ENCODE measurements around the gene PDCD4.

DNA sequence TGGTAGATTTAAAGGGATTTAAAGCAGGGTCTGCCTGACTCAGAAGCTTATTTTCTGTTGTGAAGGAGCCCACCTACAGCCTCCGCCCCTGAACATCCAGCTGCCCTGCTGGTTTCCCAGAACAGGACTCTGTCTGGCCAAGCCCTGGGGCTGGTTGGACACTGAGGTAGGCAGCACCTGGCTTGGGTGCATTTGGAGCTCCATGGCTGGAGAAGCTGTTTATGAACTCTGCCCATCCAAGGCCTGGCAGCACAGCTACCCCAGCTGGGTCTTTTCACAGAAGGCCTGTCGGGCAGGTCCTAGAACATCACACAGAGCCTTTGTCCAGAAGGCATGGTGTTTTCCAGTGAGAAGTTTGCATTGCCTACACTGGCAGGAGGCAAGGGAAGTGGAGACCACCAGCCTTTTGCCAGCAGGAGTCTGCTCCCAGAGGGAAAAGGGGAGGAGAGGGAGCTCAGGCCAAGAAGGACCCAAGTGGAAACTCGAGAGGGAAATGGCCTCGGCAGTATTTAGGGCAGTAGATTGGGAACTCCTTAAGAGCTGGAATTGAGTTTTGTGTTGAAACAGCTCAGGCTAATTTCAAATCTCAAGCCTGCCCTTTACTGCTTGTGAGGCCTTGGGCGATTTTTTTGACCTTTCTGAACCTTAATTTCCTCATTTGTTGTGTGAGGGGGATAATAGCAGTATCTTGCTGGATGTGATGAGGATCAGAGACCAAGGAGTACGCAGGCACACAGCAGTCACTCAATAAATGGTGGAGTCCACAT is 12.3 kb upstream of the PDCD4 start:
- TF ChIP-seq, protein P1, sequence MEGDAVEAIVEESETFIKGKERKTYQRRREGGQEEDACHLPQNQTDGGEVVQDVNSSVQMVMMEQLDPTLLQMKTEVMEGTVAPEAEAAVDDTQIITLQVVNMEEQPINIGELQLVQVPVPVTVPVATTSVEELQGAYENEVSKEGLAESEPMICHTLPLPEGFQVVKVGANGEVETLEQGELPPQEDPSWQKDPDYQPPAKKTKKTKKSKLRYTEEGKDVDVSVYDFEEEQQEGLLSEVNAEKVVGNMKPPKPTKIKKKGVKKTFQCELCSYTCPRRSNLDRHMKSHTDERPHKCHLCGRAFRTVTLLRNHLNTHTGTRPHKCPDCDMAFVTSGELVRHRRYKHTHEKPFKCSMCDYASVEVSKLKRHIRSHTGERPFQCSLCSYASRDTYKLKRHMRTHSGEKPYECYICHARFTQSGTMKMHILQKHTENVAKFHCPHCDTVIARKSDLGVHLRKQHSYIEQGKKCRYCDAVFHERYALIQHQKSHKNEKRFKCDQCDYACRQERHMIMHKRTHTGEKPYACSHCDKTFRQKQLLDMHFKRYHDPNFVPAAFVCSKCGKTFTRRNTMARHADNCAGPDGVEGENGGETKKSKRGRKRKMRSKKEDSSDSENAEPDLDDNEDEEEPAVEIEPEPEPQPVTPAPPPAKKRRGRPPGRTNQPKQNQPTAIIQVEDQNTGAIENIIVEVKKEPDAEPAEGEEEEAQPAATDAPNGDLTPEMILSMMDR (IDR thresholded peaks at IDR 0.05 in 2 of 3, conservative IDR thresholded peaks at IDR 0.05 in 1 of 3; ENCODE audit: borderline replicate concordance in 1 of 3, insufficient read depth in 1 of 3, low read depth in 2 of 3, low read length in 2 of 3) = no peak
- TF ChIP-seq, protein P2, sequence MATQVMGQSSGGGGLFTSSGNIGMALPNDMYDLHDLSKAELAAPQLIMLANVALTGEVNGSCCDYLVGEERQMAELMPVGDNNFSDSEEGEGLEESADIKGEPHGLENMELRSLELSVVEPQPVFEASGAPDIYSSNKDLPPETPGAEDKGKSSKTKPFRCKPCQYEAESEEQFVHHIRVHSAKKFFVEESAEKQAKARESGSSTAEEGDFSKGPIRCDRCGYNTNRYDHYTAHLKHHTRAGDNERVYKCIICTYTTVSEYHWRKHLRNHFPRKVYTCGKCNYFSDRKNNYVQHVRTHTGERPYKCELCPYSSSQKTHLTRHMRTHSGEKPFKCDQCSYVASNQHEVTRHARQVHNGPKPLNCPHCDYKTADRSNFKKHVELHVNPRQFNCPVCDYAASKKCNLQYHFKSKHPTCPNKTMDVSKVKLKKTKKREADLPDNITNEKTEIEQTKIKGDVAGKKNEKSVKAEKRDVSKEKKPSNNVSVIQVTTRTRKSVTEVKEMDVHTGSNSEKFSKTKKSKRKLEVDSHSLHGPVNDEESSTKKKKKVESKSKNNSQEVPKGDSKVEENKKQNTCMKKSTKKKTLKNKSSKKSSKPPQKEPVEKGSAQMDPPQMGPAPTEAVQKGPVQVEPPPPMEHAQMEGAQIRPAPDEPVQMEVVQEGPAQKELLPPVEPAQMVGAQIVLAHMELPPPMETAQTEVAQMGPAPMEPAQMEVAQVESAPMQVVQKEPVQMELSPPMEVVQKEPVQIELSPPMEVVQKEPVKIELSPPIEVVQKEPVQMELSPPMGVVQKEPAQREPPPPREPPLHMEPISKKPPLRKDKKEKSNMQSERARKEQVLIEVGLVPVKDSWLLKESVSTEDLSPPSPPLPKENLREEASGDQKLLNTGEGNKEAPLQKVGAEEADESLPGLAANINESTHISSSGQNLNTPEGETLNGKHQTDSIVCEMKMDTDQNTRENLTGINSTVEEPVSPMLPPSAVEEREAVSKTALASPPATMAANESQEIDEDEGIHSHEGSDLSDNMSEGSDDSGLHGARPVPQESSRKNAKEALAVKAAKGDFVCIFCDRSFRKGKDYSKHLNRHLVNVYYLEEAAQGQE (IDR thresholded peaks at IDR 0.05; ENCODE audit: low read depth) = no peak
- TF ChIP-seq, protein P3, sequence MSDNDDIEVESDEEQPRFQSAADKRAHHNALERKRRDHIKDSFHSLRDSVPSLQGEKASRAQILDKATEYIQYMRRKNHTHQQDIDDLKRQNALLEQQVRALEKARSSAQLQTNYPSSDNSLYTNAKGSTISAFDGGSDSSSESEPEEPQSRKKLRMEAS (IDR thresholded peaks at IDR 0.05) = no peak
- no peak for TF ChIP-seq ZFX (IDR thresholded peaks at IDR 0.05)
- TF ChIP-seq YY1 (IDR thresholded peaks at IDR 0.05; ENCODE audit: extremely low read depth, insufficient replicate concordance, low read depth, low read length) = no peak
- no peak for TF ChIP-seq EZH2phosphoT487 (IDR thresholded peaks at IDR 0.05; ENCODE audit: borderline replicate concordance)
- TF ChIP-seq JUND (IDR thresholded peaks at IDR 0.05) = no peak
- no peak for TF ChIP-seq EGR1 (IDR thresholded peaks at IDR 0.05; ENCODE audit: low read depth)
- no peak for TF ChIP-seq ZNF274 (IDR thresholded peaks at IDR 0.05; ENCODE audit: low read depth, low read length)
- no peak for TF ChIP-seq POLR2A (IDR thresholded peaks at IDR 0.05; ENCODE audit: borderline replicate concordance, extremely low read depth, insufficient read depth, insufficient read length)
- no peak for TF ChIP-seq FOSL1 (IDR thresholded peaks at IDR 0.05; ENCODE audit: low read depth)
- no peak for TF ChIP-seq EZH2 (IDR thresholded peaks at IDR 0.05)

Data from HCT116 (cell line).